Naive B cell (primary cell): ENCODE results near the gene RAB42. TPM values are rescaled to one million over a fixed set of nuclear protein-coding genes. Genes with fewer than 3 reads are reported as not detected.
"Not testable (repeated sequence)": the region's sequence is repeated elsewhere in the genome, so short reads cannot be mapped to it uniquely, and the experiment has no call there.

Source experiments
- ATAC-seq, 2 donors: fragments of 150-1000 bp; cut with Tn5 transposase; 2 replicates each; pipeline ENCODE4 v1.10.0; 2021; ENCODE audit warnings: low read depth in 2 of 2, mild to moderate bottlenecking in 2 of 2, moderate library complexity in 2 of 2
- DNase-seq: peaks from one replicate; pipeline ENCODE4 v3.0.0; 2022
- H3K27ac Mint-ChIP-seq, 6 donors: one replicate each; pipeline ENCODE4 v1.8.0; 2020 to 2022; ENCODE audit warnings: mild to moderate bottlenecking in 6 of 6, mixed read lengths in 6 of 6, moderate library complexity in 5 of 6, inconsistent platforms in 2 of 6
- H3K27me3 Mint-ChIP-seq, 3 donors: one replicate each; pipeline ENCODE4 v1.8.0; 2021 to 2022; ENCODE audit warnings: mixed read lengths in 3 of 3, mild to moderate bottlenecking in 1 of 3
- H3K36me3 Mint-ChIP-seq, 2 donors: one replicate each; pipeline ENCODE4 v1.8.0; 2020 to 2022; ENCODE audit warnings: mixed read lengths in 2 of 2, inconsistent platforms in 1 of 2, mild to moderate bottlenecking in 1 of 2
- H3K4me1 Mint-ChIP-seq, 3 donors: one replicate each; pipeline ENCODE4 v1.8.0; 2020 to 2022; ENCODE audit warnings: mixed read lengths in 3 of 3, inconsistent platforms in 1 of 3, mild to moderate bottlenecking in 1 of 3, moderate library complexity in 1 of 3
- H3K4me3 Mint-ChIP-seq, 8 donors: one replicate each; pipeline ENCODE4 v1.8.0; 2020 to 2022; ENCODE audit warnings: mild to moderate bottlenecking in 8 of 8, mixed read lengths in 8 of 8, moderate library complexity in 8 of 8, inconsistent platforms in 2 of 8
- H3K9me3 Mint-ChIP-seq, 7 donors: one replicate each; pipeline ENCODE4 v1.8.0; 2020 to 2022; ENCODE audit warnings: mixed read lengths in 7 of 7, mild to moderate bottlenecking in 5 of 7, inconsistent platforms in 2 of 7, moderate library complexity in 1 of 7
- polyA plus RNA-seq, 6 donors: library from polyadenylated mRNA; unstranded; fragments of 300-500 nt; fragmentation: Illumina TruSeq; gene quantifications; one replicate each; pipeline ENCODE4 v1.2.3, GENCODE V29; 2021; ENCODE audit warnings: low read depth in 6 of 6

The RAB42 gene
- polyA plus RNA-seq, 6 donors from 2014 or later = 0.53 TPM; not detected in 5

DNA sequence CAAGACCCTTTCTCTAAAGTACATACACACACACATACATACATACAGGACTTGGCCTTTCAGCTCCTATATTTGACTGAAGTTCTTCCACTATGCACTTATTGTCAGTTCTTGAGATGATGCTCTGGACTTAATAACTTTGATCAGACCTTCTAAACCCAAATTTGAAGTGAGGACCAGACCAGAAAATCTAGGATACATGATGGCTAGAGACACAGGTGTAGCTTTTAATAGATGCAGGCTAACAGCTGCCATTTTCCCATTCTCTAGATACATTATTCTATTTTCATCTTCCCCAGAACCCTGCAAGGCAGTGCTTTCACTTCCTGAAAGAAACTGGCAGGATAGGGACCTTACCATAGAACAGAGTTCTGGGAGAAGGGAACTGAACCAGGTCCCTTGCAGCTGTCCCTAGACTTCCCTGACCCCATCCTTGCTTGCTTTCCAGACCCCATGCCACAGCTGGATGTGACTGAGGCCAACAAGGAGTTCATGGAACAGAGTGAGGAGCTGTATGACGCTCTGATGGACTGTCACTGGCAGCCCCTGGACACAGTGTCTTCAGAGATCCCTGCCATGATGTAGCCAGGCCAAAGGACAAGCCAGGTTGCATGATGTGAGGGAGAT lies 14.9 kb upstream of the RAB42 start:
- DNase-seq (no peak), ATAC-seq (no peak)
- peaks cover 17 to 33% (median 29%) of the 10 kb centered on the region in 3 donors for H3K4me1 Mint-ChIP-seq
- peaks cover 11 to 12% of the 10 kb centered on the region in 2 donors for H3K36me3 Mint-ChIP-seq
- H3K27ac Mint-ChIP-seq = peak overlapping the region in 2 of 6 donors; percentile 21 to 76
- peak overlapping the region in 1 of 8 donors; percentile 32 for H3K4me3 Mint-ChIP-seq
- no peaks in the 10 kb centered on the region for H3K27me3 Mint-ChIP-seq
- H3K9me3 Mint-ChIP-seq = no peaks in the 10 kb centered on the region

- no peak for DNase-seq
- H3K4me3 Mint-ChIP-seq = peak overlapping the region in 1 of 8 donors; percentile 52
- peaks cover 18 to 41% (median 33%) of the 10 kb centered on the region in 3 donors for H3K4me1 Mint-ChIP-seq
- H3K27ac Mint-ChIP-seq = peak overlapping the region in 4 of 6 donors; percentile 20 to 76 (median 53)
- H3K9me3 Mint-ChIP-seq = no peaks in the 10 kb centered on the region
- no peak for ATAC-seq
- H3K27me3 Mint-ChIP-seq = no peaks in the 10 kb centered on the region
- peaks cover 11 to 12% of the 10 kb centered on the region in 2 donors for H3K36me3 Mint-ChIP-seq
Observed at GRCh38 chr1:28577738-28578536, 14.1 kb upstream of the RAB42 start.

DNA sequence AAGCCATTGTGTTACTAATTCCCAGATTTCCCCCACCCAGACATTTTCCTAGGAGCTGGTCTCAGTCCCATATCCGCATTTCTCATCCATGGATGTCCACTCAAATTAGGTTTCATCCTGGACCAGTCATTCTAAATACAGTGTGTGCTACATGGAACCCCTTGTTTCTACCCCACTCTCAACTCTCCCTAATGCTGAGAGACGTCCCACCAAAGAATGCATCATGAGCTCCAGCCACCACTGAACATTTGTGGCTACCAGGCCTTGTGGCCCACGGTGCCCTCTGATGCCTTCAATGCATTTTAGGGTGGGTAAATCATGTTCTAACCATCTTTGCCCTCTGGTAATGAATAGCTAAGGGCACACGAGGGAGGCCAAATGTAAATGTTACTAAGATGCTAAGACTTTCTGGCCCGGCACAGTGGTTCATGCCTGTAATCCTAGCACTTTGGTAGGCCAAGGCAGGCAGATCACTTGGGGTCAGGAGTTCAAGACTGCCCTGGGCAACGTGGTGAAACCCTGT lies 13.3 kb upstream of the RAB42 start:
- Mint-ChIP-seq H3K9me3 (no peaks in the 10 kb centered on the region), H3K36me3 (peaks cover 11 to 12% of the 10 kb centered on the region in 2 donors), H3K4me1 (peaks cover 21 to 43% (median 37%) of the 10 kb centered on the region in 3 donors), H3K27ac (peak overlapping the region in 2 of 6 donors; percentile 20 to 77), H3K27me3 (no peaks in the 10 kb centered on the region), H3K4me3 (peak overlapping the region in 3 of 8 donors; percentile 10 to 52 (median 42))
- no peak for DNase-seq
- no peak for ATAC-seq

- H3K9me3 Mint-ChIP-seq = no peaks in the 10 kb centered on the region
- peak overlapping the region in 5 of 6 donors; percentile 5 to 88 (median 43) for H3K27ac Mint-ChIP-seq
- peak overlapping the region; percentile 81 to 99 (median 96) for H3K4me3 Mint-ChIP-seq
- DNase-seq (no peak), ATAC-seq (no peak)
- peaks cover 11 to 12% of the 10 kb centered on the region in 2 donors for H3K36me3 Mint-ChIP-seq
- H3K4me1 Mint-ChIP-seq = peaks cover 21 to 43% (median 37%) of the 10 kb centered on the region in 3 donors
- H3K27me3 Mint-ChIP-seq = no peaks in the 10 kb centered on the region
Observed at GRCh38 chr1:28579401-28579800, 12.7 kb upstream of the RAB42 start.

GRCh38 chr1:28580722-28581530 lies 11.1 kb upstream of the RAB42 start:
- DNase-seq (no peak), ATAC-seq (peak; percentile 62 to 67)
- H3K9me3 Mint-ChIP-seq = no peaks in the 10 kb centered on the region
- H3K4me1 Mint-ChIP-seq = peaks cover 25 to 43% (median 41%) of the 10 kb centered on the region in 3 donors
- no peaks in the 10 kb centered on the region for H3K27me3 Mint-ChIP-seq
- H3K36me3 Mint-ChIP-seq = peaks cover 11 to 12% of the 10 kb centered on the region in 2 donors
- peak overlapping the region; percentile 92 to 99 (median 96) for H3K4me3 Mint-ChIP-seq
- peak overlapping the region; percentile 25 to 98 (median 93) for H3K27ac Mint-ChIP-seq

DNA sequence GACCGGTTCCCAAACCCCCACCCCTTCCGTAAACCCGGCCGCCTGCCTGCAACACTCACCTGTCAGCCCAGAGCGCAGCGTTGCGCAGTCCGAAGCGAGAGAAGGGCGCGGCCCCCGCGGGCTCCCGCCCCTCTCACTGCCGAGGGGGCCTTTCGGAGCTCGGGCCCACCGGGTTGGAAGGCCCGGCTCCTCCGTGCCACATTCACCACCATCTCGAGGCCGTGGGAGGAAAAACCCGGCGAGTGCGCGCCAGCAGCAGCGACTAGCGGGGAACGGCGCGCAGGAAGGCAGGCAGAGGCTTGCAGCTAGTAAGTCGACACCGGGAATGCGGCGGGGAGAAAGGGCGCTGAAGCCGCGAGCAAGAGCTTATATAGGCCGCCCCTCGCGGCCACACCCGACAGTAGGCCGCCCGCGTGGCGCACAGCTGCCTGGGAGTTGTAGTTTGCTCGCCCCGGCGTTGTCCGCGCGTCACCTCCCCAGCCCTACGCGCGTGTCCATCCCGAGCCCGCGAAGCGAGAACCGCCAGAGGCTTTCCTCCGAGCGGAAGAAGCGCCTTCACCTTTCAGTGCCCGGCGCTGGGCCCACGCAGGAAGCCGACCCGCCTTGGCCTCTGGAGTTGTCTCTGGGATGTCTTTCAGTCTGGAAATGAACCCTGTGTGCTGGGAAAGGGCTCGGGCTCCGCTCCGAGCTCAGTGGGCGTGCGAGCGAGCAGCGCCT lies 10.4 kb upstream of the RAB42 start:
- H3K27ac Mint-ChIP-seq = peak overlapping the region; percentile 80 to 98 (median 93)
- peaks cover 11 to 12% of the 10 kb centered on the region in 2 donors for H3K36me3 Mint-ChIP-seq
- no peaks in the 10 kb centered on the region for H3K9me3 Mint-ChIP-seq
- peaks cover 28 to 47% (median 41%) of the 10 kb centered on the region in 3 donors for H3K4me1 Mint-ChIP-seq
- ATAC-seq (peak; percentile 91), DNase-seq (peak; percentile 90)
- H3K27me3 Mint-ChIP-seq = no peaks in the 10 kb centered on the region
- peak overlapping the region; percentile 92 to 99 (median 96) for H3K4me3 Mint-ChIP-seq

GRCh38 chr1:28582248-28582615 lies 9.8 kb upstream of the RAB42 start:
- Mint-ChIP-seq H3K4me1 (peaks cover 28 to 52% (median 37%) of the 10 kb centered on the region in 3 donors), H3K27me3 (no peaks in the 10 kb centered on the region), H3K36me3 (peaks cover 11 to 12% of the 10 kb centered on the region in 2 donors), H3K27ac (peak overlapping the region in 5 of 6 donors; percentile 68 to 96 (median 88)), H3K9me3 (no peaks in the 10 kb centered on the region), H3K4me3 (peak overlapping the region; percentile 92 to 99 (median 96))
- no peak for ATAC-seq
- DNase-seq = no peak

- H3K4me3 Mint-ChIP-seq = peak overlapping the region in 2 of 8 donors; percentile 44 to 55
- not testable (repeated sequence) for ATAC-seq, H3K36me3 Mint-ChIP-seq, H3K9me3 Mint-ChIP-seq, H3K27me3 Mint-ChIP-seq
- peaks cover 13 to 30% (median 16%) of the 10 kb centered on the region in 3 donors for H3K4me1 Mint-ChIP-seq
- peak overlapping the region in 5 of 6 donors; percentile 34 to 81 (median 49) for H3K27ac Mint-ChIP-seq
- peak; percentile 28 for DNase-seq
Observed at GRCh38 chr1:28586585-28587391, 5.3 kb upstream of the RAB42 start.

- Mint-ChIP-seq H3K9me3 (no peaks in the 10 kb centered on the region), H3K4me1 (peaks cover 6 to 13% (median 9%) of the 10 kb centered on the region in 3 donors), H3K4me3 (peak overlapping the region; percentile 64 to 94 (median 88)), H3K27ac (peak overlapping the region in 1 of 6 donors; percentile 36), H3K27me3 (peaks cover 0 to 12% (median 8%) of the 10 kb centered on the region in 3 donors), H3K36me3 (no peaks in the 10 kb centered on the region)
- DNase-seq = peak; percentile 25
- peak; percentile 69 to 74 for ATAC-seq
Observed at GRCh38 chr1:28592321-28593071, 431 bp downstream of the RAB42 start.

DNA sequence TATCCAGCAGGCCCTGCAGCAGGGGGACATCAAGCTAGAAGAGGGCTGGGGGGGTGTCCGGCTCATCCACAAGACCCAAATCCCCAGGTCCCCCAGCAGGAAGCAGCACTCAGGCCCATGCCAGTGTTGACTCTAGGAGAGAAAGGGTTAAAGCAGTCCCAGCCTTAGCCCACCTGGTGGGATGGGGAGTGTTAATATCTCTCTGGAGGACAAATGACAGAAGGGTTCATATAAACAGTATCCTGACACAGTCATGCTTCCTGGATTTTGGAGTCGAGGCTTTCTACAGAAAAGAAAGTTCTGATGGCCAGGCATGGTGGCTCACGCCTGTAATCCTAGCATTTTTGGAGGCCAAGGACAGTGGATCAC lies 1.9 kb downstream of the RAB42 start:
- peaks cover 6 to 13% (median 9%) of the 10 kb centered on the region in 3 donors for H3K4me1 Mint-ChIP-seq
- ATAC-seq, H3K36me3 Mint-ChIP-seq, DNase-seq, H3K27ac Mint-ChIP-seq, H3K9me3 Mint-ChIP-seq: not testable (repeated sequence)
- peaks cover 0 to 12% (median 8%) of the 10 kb centered on the region in 3 donors for H3K27me3 Mint-ChIP-seq
- H3K4me3 Mint-ChIP-seq = peak overlapping the region in 1 of 8 donors; percentile 84

GRCh38 chr1:28594686-28595411 lies 2.8 kb downstream of the RAB42 start:
- Mint-ChIP-seq H3K4me3 (peak overlapping the region in 1 of 8 donors; percentile 15), H3K27ac (peak overlapping the region in 2 of 6 donors; percentile 28 to 59), H3K27me3 (peaks cover 0 to 12% (median 8%) of the 10 kb centered on the region in 3 donors), H3K4me1 (peaks cover 6 to 13% (median 9%) of the 10 kb centered on the region in 3 donors)
- DNase-seq, ATAC-seq, H3K36me3 Mint-ChIP-seq, H3K9me3 Mint-ChIP-seq: not testable (repeated sequence)
